Neural progenitor cell (in vitro differentiated cells): ENCODE data around the gene ATF2. TPM values are rescaled to one million over a fixed set of nuclear protein-coding genes. Genes with fewer than 3 reads are reported as not detected.

Experiments used
- DNase-seq: peaks from one replicate; pipeline ENCODE4 v3.0.0-alpha.2; 2016; ENCODE audit warnings: low spot score
- H2AFZ ChIP-seq: fragments of 200-600 bp; sonication (generic); replicated peaks from 2 replicates; pipeline ENCODE4 v1.6.1; 2016; ENCODE audit warnings: antibody characterized with exemption
- H3F3A ChIP-seq: fragments of 200-600 bp; sonication (generic); 2 replicates; pipeline ENCODE4 v1.6.1; 2016; ENCODE audit warnings: antibody characterized with exemption, low read depth
- H3K27ac ChIP-seq: fragments of 200-600 bp; sonication (generic); 2 replicates; pipeline ENCODE4 v1.5.1; 2016; ENCODE audit warnings: mild to moderate bottlenecking
- H3K27me3 ChIP-seq: fragments of 200-600 bp; sonication (generic); 2 replicates; pipeline ENCODE4 v1.6.1; 2016; ENCODE audit warnings: mild to moderate bottlenecking, moderate library complexity
- H3K36me3 ChIP-seq: fragments of 200-600 bp; sonication (generic); 2 replicates; pipeline ENCODE4 v1.5.1; 2016
- H3K4me1 ChIP-seq: fragments of 200-600 bp; sonication (generic); 2 replicates; pipeline ENCODE4 v1.6.1; 2016; ENCODE audit warnings: mixed run types
- H3K4me2 ChIP-seq: fragments of 200-600 bp; sonication (generic); 2 replicates; pipeline ENCODE4 v1.6.1; 2016
- H3K4me3 ChIP-seq: fragments of 200-600 bp; sonication (generic); 2 replicates; pipeline ENCODE4 v1.5.1; 2016
- H3K79me2 ChIP-seq: fragments of 200-600 bp; sonication (generic); 2 replicates; pipeline ENCODE4 v1.6.1; 2016; ENCODE audit warnings: low read depth
- H3K9ac ChIP-seq: fragments of 200-600 bp; sonication (generic); 2 replicates; pipeline ENCODE4 v1.6.1; 2016
- H3K9me3 ChIP-seq: fragments of 200-600 bp; sonication (generic); 2 replicates; pipeline ENCODE4 v1.5.1; 2016; ENCODE audit warnings: low read depth
- H4K20me1 ChIP-seq: fragments of 200-600 bp; sonication (generic); 2 replicates; pipeline ENCODE4 v1.6.1; 2016; ENCODE audit warnings: low read depth
- H3K27ac Mint-ChIP-seq: 3 replicates; pipeline ENCODE4 v1.8.0; 2021; ENCODE audit warnings: mixed read lengths
- H3K27me3 Mint-ChIP-seq: 2 replicates; pipeline ENCODE4 v1.8.0; 2022; ENCODE audit warnings: low read depth, mild to moderate bottlenecking, inconsistent platforms, moderate library complexity, mixed read lengths; ENCODE audit not compliant: insufficient read depth
- H3K36me3 Mint-ChIP-seq: 3 replicates; pipeline ENCODE4 v1.8.0; 2021; ENCODE audit warnings: mixed read lengths
- H3K4me1 Mint-ChIP-seq: 3 replicates; pipeline ENCODE4 v1.8.0; 2021; ENCODE audit warnings: mixed read lengths
- H3K4me3 Mint-ChIP-seq: 3 replicates; pipeline ENCODE4 v1.8.0; 2021; ENCODE audit warnings: mild to moderate bottlenecking, moderate library complexity, mixed read lengths
- H3K9me3 Mint-ChIP-seq: 3 replicates; pipeline ENCODE4 v1.8.0; 2020; ENCODE audit warnings: mixed read lengths
- CTCF ChIP-seq: fragments of 200-600 bp; sonication (generic); IDR thresholded peaks from 2 replicates; pipeline ENCODE4 v1.5.1; 2017; ENCODE audit warnings: antibody characterized with exemption, mild to moderate bottlenecking
- EZH2 ChIP-seq: fragments of 200-600 bp; sonication (generic); IDR thresholded peaks from 2 replicates; pipeline ENCODE4 v1.6.1; 2017; ENCODE audit warnings: antibody characterized with exemption, mild to moderate bottlenecking, moderate library complexity
- EZH2phosphoT487 ChIP-seq: fragments of 200-600 bp; sonication (generic); IDR thresholded peaks from 2 replicates; pipeline ENCODE4 v1.6.1; 2017; ENCODE audit warnings: antibody characterized with exemption
- total RNA-seq: library from RNA; depleted of rRNA; stranded (reverse); fragments of >200 nt; gene quantifications from 2 replicates; pipeline ENCODE4 v1.2.3, GENCODE V29; 2015; ENCODE audit warnings: low replicate concordance

Gene ATF2
- total RNA-seq, 1 donor from 2014 or later, result 133 TPM

GRCh38 chr2:175131252-175131651, 36.8 kb downstream of the ATF2 start:
- peaks cover 51% of the 10 kb centered on the region for H3K36me3 ChIP-seq
- peaks cover 84% of the 10 kb centered on the region for H3K79me2 ChIP-seq
- no peaks in the 10 kb centered on the region for H3K4me1 ChIP-seq
- H3K27ac ChIP-seq, result no peak overlapping the region
- no peaks in the 10 kb centered on the region for H3K9me3 Mint-ChIP-seq
- no peak overlapping the region for H3K9ac ChIP-seq
- H3K4me3 Mint-ChIP-seq, result no peak overlapping the region
- H4K20me1 ChIP-seq, result peaks cover 22% of the 10 kb centered on the region
- H3K9me3 ChIP-seq, result no peaks in the 10 kb centered on the region
- TF ChIP-seq EZH2phosphoT487 (no peak), CTCF (no peak), EZH2 (no peak)
- no peaks in the 10 kb centered on the region for H3K4me1 Mint-ChIP-seq
- no peak overlapping the region for H3K27ac Mint-ChIP-seq
- H3K27me3 ChIP-seq, result no peaks in the 10 kb centered on the region
- H3F3A ChIP-seq, result peaks cover 7% of the 10 kb centered on the region
- DNase-seq, result no peak
- H2AFZ ChIP-seq, result no peak overlapping the region
- peaks cover 48% of the 10 kb centered on the region for H3K36me3 Mint-ChIP-seq
- no peak overlapping the region for H3K4me2 ChIP-seq
- no peak overlapping the region for H3K4me3 ChIP-seq
- H3K27me3 Mint-ChIP-seq, result no peaks in the 10 kb centered on the region

GRCh38 chr2:175126661-175127060, 41.3 kb downstream of the ATF2 start:
- TF ChIP-seq CTCF (no peak), EZH2 (no peak), EZH2phosphoT487 (no peak)
- H3K9me3 ChIP-seq, result no peaks in the 10 kb centered on the region
- Mint-ChIP-seq H3K9me3 (no peaks in the 10 kb centered on the region), H3K27ac (no peak overlapping the region), H3K36me3 (peaks cover 30% of the 10 kb centered on the region), H3K27me3 (no peaks in the 10 kb centered on the region), H3K4me3 (no peak overlapping the region), H3K4me1 (no peaks in the 10 kb centered on the region)
- H3K9ac ChIP-seq, result no peak overlapping the region
- no peaks in the 10 kb centered on the region for H3K27me3 ChIP-seq
- peaks cover 82% of the 10 kb centered on the region for H3K79me2 ChIP-seq
- H3K4me2 ChIP-seq, result no peak overlapping the region
- no peak overlapping the region for H3K27ac ChIP-seq
- H4K20me1 ChIP-seq, result peaks cover 40% of the 10 kb centered on the region
- H2AFZ ChIP-seq, result no peak overlapping the region
- H3K4me1 ChIP-seq, result no peaks in the 10 kb centered on the region
- H3F3A ChIP-seq, result peaks cover 7% of the 10 kb centered on the region
- no peak overlapping the region for H3K4me3 ChIP-seq
- H3K36me3 ChIP-seq, result peaks cover 41% of the 10 kb centered on the region
- no peak for DNase-seq

GRCh38 chr2:175123254-175123653, 44.7 kb downstream of the ATF2 start:
- Histone ChIP-seq H3K79me2 (peaks cover 56% of the 10 kb centered on the region), H3K4me3 (no peak overlapping the region)
- no peak overlapping the region for H3K4me3 Mint-ChIP-seq

More at GRCh38 chr2:175123254-175123653, 44.7 kb downstream of the ATF2 start:
- no peaks in the 10 kb centered on the region for H3K9me3 Mint-ChIP-seq
- Histone ChIP-seq H3K9ac (no peak overlapping the region), H3K9me3 (no peaks in the 10 kb centered on the region), H3K4me2 (no peak overlapping the region), H4K20me1 (peaks cover 50% of the 10 kb centered on the region), H3K36me3 (peaks cover 18% of the 10 kb centered on the region), H2AFZ (no peak overlapping the region), H3K27me3 (no peaks in the 10 kb centered on the region), H3K27ac (no peak overlapping the region), H3K4me1 (no peaks in the 10 kb centered on the region), H3F3A (peaks cover 19% of the 10 kb centered on the region)
- H3K27ac Mint-ChIP-seq, result no peak overlapping the region
- TF ChIP-seq EZH2, result no peak
- no peak for TF ChIP-seq CTCF
- no peak for TF ChIP-seq EZH2phosphoT487
- DNase-seq, result no peak
- H3K36me3 Mint-ChIP-seq, result peaks cover 12% of the 10 kb centered on the region
- H3K4me1 Mint-ChIP-seq, result no peaks in the 10 kb centered on the region
- H3K27me3 Mint-ChIP-seq, result no peaks in the 10 kb centered on the region
